Skeletal muscle tissue (tissue), 4 donors: Measurements from ENCODE around the gene NPB. TPM values are rescaled to one million over a fixed set of nuclear protein-coding genes. Genes with fewer than 3 reads are reported as not detected.

Experiments
- H3K27ac ChIP-seq: one replicate; pipeline ENCODE4 v1.7.0; 2013; ENCODE audit warnings: mild to moderate bottlenecking, low read depth, low read length, inconsistent platforms
- H3K27me3 ChIP-seq, 3 donors: one replicate each; pipeline ENCODE4 v1.7.0; 2013; ENCODE audit warnings: low read length in 3 of 3; ENCODE audit not compliant: control insufficient read depth in 3 of 3, insufficient read depth in 3 of 3
- H3K36me3 ChIP-seq, 3 donors: one replicate each; pipeline ENCODE4 v1.7.0; 2013; ENCODE audit warnings: low read length in 3 of 3; ENCODE audit not compliant: control insufficient read depth in 3 of 3, insufficient read depth in 3 of 3
- H3K4me1 ChIP-seq, 3 donors: one replicate each; pipeline ENCODE4 v1.7.0; 2013; ENCODE audit warnings: low read length in 3 of 3, mild to moderate bottlenecking in 3 of 3; ENCODE audit not compliant: control insufficient read depth in 3 of 3, insufficient read depth in 3 of 3
- H3K4me3 ChIP-seq, 3 donors: one replicate each; pipeline ENCODE4 v1.7.0; 2013; ENCODE audit warnings: low read length in 3 of 3
- H3K9ac ChIP-seq, 3 donors: one replicate each; pipeline ENCODE4 v1.7.0; 2013; ENCODE audit warnings: low read length in 3 of 3, mild to moderate bottlenecking in 3 of 3, moderate library complexity in 2 of 3, low read depth in 1 of 3
- H3K9me3 ChIP-seq, 3 donors: one replicate each; pipeline ENCODE4 v1.7.0; 2013; ENCODE audit warnings: low read length in 3 of 3; ENCODE audit not compliant: control insufficient read depth in 3 of 3
- total RNA-seq: library from RNA; depleted of rRNA; stranded (reverse); fragments of >200 nt; gene quantifications from one replicate; pipeline ENCODE4 v1.2.3, GENCODE V29; 2014
- donor health status: Osteomylitis.

The NPB gene
- total RNA-seq, 1 donor from 2014 or later = 1.0 TPM

DNA sequence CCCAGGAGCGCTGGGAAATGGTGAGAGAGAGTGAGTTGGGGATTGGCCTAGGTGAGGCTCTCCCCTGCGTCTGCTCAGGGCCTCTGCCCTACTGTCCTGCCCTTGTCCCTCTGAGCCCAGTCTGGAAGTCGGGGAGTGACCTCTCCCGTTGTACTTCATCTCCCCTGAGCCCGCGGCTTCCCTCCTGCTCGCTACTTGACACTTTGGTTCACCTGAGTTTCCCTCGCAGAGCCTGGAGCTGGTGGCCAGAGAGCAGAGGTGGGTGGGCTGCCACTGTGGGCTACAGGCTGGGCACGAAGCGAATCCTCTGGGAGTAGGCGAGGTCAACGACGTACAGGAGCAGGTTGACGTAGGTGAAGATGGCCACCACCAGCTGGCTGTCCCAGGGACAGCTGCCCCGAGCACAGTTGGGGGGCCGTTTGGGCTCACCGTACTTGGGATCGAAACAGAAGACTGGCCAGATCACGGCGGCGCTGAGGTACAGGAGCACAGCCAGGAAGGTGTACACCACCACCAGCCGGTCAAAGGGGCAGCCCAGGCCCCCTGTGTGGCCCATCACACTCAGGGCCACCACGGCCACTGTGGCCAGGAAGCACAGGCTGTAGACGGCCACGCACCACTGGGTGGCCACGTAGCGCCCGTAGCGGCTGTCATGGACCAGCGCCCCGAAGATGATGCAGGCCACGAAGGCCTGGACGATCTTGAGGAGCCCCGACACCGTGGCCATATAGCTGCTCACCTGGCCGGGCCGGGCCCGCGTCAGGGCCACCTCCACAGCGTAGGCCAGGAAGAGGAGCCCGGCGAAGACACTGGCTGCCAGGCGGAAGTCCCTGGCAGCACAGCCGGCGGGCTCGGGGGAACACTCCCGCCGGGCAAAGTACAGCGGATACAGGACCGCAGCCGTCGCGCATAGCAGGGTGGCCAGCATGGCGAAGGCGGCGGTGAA is 38.8 kb downstream of the NPB start:
- Histone ChIP-seq H3K36me3 (peaks cover 0 to 17% (median 0%) of the 10 kb centered on the region in 3 donors), H3K27me3 (peaks cover 0 to 6% (median 0%) of the 10 kb centered on the region in 3 donors), H3K4me1 (peaks cover 34 to 54% (median 41%) of the 10 kb centered on the region in 3 donors), H3K27ac (peak overlapping the region; percentile 100), H3K9ac (peak overlapping the region; percentile 96 to 100 (median 99)), H3K9me3 (no peaks in the 10 kb centered on the region), H3K4me3 (peak overlapping the region; percentile 88 to 90 (median 89))

DNA sequence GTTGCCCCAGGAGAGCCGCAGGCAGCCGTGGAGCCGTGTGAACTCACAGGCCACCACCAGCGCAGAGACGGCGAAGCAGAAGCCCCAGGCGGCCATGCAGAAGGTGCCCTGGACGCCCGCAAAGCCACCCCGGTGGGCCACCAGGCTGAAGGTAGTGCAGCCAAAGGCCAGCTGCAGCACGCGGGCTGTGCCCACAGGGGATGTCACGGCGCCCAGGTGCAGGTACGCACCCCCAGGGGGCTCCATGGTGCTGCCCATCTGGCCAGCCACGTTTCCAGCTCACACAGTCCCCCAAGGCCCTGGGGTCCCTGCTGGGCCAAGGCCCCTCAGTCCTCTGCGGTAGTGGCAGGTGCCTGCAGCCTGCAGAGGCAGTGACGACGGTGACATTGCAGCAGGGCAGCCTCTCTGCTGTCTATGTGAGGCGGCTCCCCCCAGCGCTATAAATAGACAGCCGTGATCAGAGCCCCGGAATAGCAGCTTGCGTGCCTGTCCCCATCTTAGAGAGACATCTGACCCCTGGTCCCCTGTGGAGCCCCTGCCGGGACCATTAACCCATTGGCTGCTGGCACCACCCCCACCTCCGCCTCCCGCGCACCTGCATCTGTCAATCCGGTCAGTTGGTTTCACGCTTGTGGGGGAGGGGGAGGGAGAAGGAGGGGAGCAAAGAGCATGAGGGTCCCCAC is 39.6 kb downstream of the NPB start:
- H3K4me1 ChIP-seq = peaks cover 32 to 51% (median 37%) of the 10 kb centered on the region in 3 donors
- H3K9me3 ChIP-seq = no peaks in the 10 kb centered on the region
- H3K27me3 ChIP-seq = peaks cover 0 to 6% (median 0%) of the 10 kb centered on the region in 3 donors
- peak overlapping the region; percentile 96 to 100 (median 99) for H3K9ac ChIP-seq
- peak overlapping the region; percentile 88 to 90 (median 89) for H3K4me3 ChIP-seq
- peaks cover 0 to 17% (median 0%) of the 10 kb centered on the region in 3 donors for H3K36me3 ChIP-seq
- peak overlapping the region; percentile 100 for H3K27ac ChIP-seq

DNA sequence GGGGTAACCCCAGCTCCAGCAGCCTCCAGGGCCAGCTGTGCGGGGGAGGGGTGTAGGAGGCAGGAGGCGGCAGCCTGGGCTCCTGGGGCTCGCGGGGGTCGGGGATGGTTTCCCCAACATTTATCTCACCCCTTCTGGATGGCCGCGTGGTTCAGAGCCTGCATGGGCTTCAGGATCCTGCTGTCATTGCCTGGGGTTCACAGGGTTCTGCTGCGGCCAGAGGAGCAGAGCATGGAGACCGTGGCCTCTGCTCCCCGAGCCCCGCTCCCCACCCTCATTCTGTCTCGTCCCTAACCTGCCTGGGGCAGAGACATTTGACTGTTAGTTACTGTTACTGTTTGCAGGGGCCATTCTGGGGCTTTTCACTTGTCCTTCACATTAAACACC is 40.1 kb downstream of the NPB start:
- H3K27me3 ChIP-seq = peaks cover 0 to 6% (median 0%) of the 10 kb centered on the region in 3 donors
- H3K4me3 ChIP-seq = peak overlapping the region; percentile 31 to 89 (median 69)

DNA sequence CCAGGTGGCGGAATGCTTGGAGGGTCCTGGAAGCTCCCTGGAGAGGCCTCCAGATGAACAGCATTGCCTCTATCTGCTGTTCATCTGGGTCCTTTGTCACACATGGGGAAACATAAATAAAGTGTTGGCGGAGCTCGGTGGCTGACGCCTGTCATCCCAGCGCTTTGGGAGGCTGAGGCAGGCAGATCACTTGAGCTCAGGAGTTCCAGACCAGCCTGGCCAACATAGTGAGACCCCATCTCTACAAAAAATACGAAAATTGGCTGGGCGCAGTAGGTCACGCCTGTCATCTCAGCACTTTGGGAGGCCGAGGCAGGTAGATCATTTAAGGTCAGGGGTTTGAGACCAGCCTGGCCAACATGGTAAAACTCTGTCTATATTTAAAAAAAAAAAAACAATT is 42.8 kb downstream of the NPB start:
- Histone ChIP-seq H3K4me1 (peaks cover 14 to 33% (median 15%) of the 10 kb centered on the region in 3 donors), H3K27ac (no peak overlapping the region), H3K36me3 (peaks cover 0 to 6% (median 0%) of the 10 kb centered on the region in 3 donors), H3K9ac (no peak overlapping the region), H3K27me3 (peaks cover 0 to 6% (median 0%) of the 10 kb centered on the region in 3 donors), H3K4me3 (no peak overlapping the region), H3K9me3 (no peaks in the 10 kb centered on the region)

More for the DNA sequence above, 40.1 kb downstream of the NPB start:
- H3K4me1 ChIP-seq = peaks cover 30 to 52% (median 35%) of the 10 kb centered on the region in 3 donors
- peak overlapping the region; percentile 80 to 100 (median 84) for H3K9ac ChIP-seq
- peaks cover 0 to 17% (median 0%) of the 10 kb centered on the region in 3 donors for H3K36me3 ChIP-seq
- H3K9me3 ChIP-seq = no peaks in the 10 kb centered on the region
- H3K27ac ChIP-seq = peak overlapping the region; percentile 100

DNA sequence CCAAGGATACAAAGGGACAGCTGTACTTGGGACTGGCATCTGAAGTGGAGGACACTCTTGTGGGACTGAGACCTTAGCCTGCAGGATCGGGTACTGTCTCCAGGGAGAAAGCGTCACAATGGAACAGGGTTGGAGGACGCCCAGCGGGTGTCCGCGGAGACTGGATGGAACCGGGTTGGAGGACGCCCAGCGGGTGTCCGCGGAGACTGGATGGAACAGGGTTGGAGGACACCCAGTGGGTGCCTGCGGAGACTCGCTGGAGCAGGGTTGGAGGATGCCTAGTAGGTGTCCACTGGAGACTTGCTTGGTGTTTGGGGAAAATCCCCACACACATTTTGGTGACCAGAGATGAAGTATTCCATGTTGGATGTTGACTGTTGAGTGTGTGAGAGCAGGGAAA is 45.2 kb downstream of the NPB start, which contains the start of gene MYADML2:
MYADML2 (minus strand) TSS at position 45 of the 400 bp plus-strand sequence. CDS start 5,492 bp downstream, outside the sequence.
- H3K9ac ChIP-seq = peak within 1 kb of the TSS in 1 of 3 donors; percentile 33
- H3K4me1 ChIP-seq = peaks cover 5 to 15% (median 14%) of the 10 kb centered on the region in 3 donors
- peaks cover 2 to 5% (median 4%) of the 10 kb centered on the region in 3 donors for H3K36me3 ChIP-seq
- no peak within 1 kb of the TSS for H3K4me3 ChIP-seq
- H3K27ac ChIP-seq = peak within 1 kb of the TSS; percentile 36
- peaks cover 0 to under 1% (median 0%) of the 10 kb centered on the region in 3 donors for H3K27me3 ChIP-seq
- no peaks in the 10 kb centered on the region for H3K9me3 ChIP-seq

DNA sequence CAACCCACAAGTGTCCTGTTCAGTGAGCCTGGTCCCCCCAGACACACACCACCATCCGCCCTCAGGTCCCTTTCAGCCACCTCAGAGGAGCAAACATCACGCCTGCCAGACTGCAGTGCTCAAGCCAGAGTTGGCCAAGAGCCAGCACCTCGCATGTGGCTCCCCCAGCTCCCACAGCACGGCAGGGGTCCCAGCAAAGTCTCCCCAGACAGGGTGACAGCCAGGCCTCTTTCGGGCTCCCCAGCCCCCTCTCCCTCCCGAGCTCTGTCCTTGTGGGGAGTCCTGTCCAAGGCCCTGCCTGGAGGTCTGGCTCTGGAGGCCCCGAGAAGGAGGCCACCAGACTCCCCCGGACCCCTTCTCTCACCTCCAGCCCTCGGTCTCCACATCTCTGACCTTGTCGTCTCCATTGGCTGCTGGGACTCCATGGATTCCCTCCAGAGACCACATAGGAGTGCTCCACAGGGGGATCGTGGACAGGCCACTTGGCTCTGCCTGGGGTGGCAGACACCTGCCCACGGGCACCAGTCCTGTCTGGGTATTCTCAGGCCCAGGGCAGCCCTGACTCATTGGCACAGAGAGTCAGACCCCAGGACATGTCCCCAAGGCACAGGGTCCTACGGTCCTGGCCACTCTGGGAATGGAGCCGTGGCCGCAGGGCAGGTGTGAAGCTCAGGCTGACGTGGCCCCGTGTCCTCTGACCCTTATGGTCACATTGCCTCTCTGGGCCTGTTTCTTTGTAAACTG is 46.8 kb downstream of the NPB start:
- Histone ChIP-seq H3K9me3 (no peaks in the 10 kb centered on the region), H3K4me1 (peaks cover 4 to 15% (median 12%) of the 10 kb centered on the region in 3 donors), H3K36me3 (peaks cover 2 to 5% (median 4%) of the 10 kb centered on the region in 3 donors), H3K4me3 (no peak overlapping the region), H3K9ac (no peak overlapping the region), H3K27ac (no peak overlapping the region), H3K27me3 (no peaks in the 10 kb centered on the region)

DNA sequence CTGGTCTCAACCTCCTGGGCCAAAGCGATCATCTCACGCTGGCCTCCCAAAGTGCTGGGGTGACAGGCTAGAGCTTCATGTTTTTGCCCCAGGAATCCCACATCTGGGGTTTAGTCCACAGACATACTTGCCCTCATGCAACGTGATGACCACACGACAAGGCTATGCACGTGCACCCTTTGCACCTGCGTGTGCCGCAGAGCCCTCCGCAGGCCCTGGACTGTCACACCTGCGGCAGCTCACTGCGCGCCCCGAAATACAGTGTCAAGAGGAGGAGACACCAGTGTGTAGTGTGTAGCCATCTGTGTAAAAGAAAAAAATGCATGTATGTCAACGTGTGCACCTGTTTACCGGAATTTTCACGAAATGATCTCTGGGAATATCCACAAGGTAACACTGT is 48.5 kb downstream of the NPB start:
- H3K36me3 ChIP-seq = peaks cover 2 to 5% (median 4%) of the 10 kb centered on the region in 3 donors
- H3K27ac ChIP-seq = no peak overlapping the region

DNA sequence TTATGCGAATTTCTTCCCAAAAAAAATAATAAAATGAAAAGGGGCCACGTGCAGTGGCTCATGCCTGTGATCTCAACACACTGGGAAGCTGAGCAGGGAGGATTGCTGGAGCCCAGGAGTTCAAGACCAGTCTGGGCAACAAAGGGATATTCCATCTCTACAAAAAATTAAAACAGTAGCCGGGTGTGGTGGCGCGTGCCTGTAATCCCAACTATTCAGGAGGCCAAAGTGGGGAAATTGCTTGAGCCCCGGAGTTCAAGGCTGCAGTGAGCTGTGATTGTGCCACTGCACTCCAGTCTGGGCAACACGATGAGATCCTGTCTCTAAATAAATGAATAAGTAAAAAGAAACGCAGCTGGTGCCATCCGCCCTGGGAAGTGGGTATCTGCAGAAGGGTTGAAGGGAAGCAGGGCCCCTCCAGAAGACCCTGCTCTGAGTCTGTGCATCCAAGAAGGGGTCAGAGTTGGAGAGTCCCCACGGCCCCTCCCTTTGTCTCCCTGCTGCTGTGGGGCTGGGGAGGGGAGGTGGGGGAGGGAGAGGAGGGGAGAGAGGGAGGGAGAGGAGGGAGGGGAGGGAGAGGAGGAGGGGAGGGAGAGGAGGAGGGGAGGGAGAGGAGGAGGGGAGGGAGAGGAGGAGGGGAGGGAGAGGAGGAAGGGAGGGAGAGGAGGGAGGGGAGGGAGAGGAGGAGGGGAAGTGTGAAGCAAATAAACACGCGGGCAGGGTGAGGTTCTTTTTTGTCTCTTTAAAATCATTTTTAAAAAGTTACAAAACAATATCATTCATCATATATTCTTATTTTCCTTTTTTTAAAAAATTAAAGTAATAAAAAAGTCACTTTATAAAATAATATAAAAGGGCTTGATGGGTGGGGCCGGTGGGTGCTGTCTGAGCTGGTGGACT is 50.0 kb downstream of the NPB start:
- H3K9ac ChIP-seq = no peak overlapping the region
- H3K4me1 ChIP-seq = peaks cover 4 to 9% (median 8%) of the 10 kb centered on the region in 3 donors
- H3K9me3 ChIP-seq = no peaks in the 10 kb centered on the region
- no peak overlapping the region for H3K27ac ChIP-seq
- H3K36me3 ChIP-seq = peaks cover 2 to 5% (median 4%) of the 10 kb centered on the region in 3 donors
- H3K4me3 ChIP-seq = no peak overlapping the region
- H3K27me3 ChIP-seq = peaks cover 0 to 3% (median 0%) of the 10 kb centered on the region in 3 donors

More for the DNA sequence above, 48.5 kb downstream of the NPB start:
- Histone ChIP-seq H3K9ac (no peak overlapping the region), H3K4me3 (no peak overlapping the region), H3K9me3 (no peaks in the 10 kb centered on the region), H3K4me1 (peaks cover 4 to 11% (median 9%) of the 10 kb centered on the region in 3 donors), H3K27me3 (no peaks in the 10 kb centered on the region)
